GM18907 (cell line): ENCODE results near the gene TBX3.

Experiments used
- ATAC-seq: cut with Tn5 transposase; IDR thresholded peaks from one replicate; pipeline ENCODE4 v1.9.1; 2021; ENCODE audit warnings: mild to moderate bottlenecking, moderate library complexity; ENCODE audit not compliant: unreplicated experiment

The TBX3 gene

GRCh38 chr12:114631242-114631641 lies 52.7 kb downstream of the TBX3 start:
- ATAC-seq = no peak

GRCh38 chr12:114628199-114628598 lies 55.8 kb downstream of the TBX3 start:
- no peak for ATAC-seq

- no peak for ATAC-seq
These were observed 56.6 kb downstream of the TBX3 start for GRCh38 chr12:114627393-114627792.

GRCh38 chr12:114625294-114625851 lies 58.6 kb downstream of the TBX3 start:
- ATAC-seq = no peak

- ATAC-seq = no peak
These were observed 60.2 kb downstream of the TBX3 start for GRCh38 chr12:114623737-114624136.
